Activated CD8-positive, alpha-beta memory T cell treated with anti-CD3 and anti-CD28 coated beads for 36 hours (primary cell): ENCODE results near the gene CD300A. TPM values are rescaled to one million over a fixed set of nuclear protein-coding genes. Genes with fewer than 3 reads are reported as not detected.

Experiments used
- CTCF ChIA-PET: fragments of 350-600 bp; sonication (Branson Sonifier 250); formaldehyde crosslinking; loops from one replicate; lab custom pipeline; 2021; ENCODE audit warnings: antibody characterized with exemption; lab: Charles Lee
- POLR2A ChIA-PET: fragments of 350-600 bp; sonication (Branson Sonifier 250); formaldehyde crosslinking; loops from one replicate; lab custom pipeline; 2021; ENCODE audit warnings: antibody characterized with exemption; lab: Charles Lee
- total RNA-seq, 2 experiments: library from RNA; stranded (reverse); gene quantifications; one replicate each; pipeline ENCODE4 v1.2.3, GENCODE V29; 2021

CD300A gene
- total RNA-seq, 2 experiments from 2014 or later, result 4.4 to 5.1 TPM

DNA sequence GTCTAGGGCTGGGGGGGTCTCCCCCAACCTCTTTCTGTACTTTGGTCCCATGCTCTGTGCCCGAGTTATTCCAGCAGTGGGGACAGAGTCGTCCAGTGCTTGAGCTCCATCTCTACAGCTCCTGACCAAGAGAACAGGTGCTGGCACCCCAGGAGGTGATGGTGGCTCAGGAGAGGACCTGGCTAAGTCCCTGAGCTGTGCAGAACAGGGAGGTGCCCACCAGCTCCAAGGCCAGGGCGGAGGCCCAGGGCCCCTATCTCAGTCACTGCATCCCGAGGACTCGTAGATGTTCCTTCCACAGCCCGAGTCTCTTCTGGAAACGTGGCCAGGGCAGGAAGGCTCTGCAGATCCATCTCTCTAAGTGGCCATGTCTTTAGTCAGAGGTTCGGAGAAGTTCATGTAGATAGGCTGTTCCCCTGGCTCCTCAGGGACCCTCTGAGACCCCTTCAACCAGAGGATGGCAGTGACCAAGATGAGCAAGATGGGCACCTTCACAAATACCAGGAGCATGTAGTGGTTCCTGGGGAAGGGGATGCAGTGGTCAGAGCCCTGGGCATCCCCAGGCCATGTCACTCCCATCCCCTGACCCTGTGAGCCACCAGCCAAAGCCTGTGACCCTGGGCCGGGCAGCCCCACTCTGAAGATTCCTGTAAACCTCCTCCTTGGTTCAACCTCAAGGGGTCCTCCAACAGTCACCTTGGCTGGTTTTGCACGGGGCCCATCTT, 56.1 kb downstream of the CD300A start:
- ChIA-PET POLR2A (no interaction called here), CTCF (no interaction called here)

DNA sequence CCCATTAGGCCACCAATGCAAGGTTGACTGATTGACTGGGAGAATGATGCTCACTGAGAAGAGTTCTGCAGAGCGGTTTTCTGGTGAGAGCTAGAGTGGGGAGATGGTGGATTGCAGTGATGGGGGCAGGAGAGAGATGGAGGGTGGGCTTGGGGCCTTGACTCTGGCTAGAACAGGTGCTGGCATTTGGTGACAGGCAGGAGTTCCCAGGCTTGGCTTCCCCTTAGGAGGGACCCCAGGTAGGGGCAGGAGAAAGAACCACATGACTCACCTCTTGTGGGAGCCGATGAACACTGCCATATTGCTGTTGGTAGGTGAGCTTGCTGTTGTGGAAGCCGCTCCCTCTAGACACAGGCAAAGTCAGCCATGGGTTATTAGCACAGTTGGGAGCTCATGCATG, 56.9 kb downstream of the CD300A start:
- ChIA-PET CTCF (no interaction called here), POLR2A (no interaction called here)

DNA sequence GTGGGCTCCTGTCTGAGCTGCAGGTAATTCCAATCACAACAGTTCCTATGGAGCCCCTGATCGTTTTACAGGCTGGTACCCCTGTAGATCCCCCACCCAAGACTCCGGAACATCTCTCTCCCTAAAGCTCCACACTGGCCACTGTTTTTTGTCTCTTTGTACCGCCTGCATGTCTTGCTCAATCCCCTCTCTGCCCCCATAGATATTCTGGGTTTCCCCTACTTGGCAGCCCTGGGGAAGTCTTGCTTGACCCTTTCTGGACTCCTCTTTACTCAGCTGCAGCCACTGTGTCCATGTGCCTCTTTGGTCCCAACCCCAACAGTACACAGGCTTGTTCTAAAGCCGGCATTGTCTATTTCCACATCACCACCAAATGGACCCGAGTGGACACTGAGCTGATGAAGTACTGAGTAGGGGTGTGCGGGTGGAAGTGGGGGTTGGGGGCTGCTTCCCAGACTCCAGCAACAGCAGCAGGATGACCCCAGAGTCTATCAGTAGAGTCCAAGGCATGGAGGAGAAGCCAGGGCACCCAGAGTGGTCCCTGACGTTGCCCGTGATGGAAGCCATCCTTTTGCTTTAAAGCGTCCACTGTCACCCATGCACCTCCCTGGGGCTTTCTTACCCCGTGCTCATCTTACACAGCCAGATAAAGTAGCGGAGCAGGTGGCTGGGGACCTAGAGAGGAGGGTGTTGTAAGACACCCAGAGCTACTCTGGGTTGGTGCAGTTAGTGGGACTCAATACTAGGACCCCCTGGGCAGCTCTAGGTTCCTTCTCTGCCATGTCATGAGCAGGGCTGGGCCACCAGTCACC, 58.4 kb downstream of the CD300A start:
- ChIA-PET CTCF (no interaction called here), POLR2A (no interaction called here)

DNA sequence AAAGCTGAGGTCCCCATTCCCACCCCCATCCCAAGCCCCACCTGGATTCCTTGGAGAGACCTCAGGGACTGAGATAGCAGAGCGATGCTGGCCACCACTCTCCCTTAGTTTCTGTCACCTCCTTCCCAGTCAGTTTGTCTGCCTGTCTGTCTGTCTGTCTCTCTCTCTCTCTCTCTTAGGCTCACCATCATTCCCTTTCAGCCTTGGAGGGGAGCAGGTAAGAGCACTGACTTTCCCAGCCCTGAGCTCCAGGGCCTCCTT, 59.0 kb downstream of the CD300A start:
- CTCF ChIA-PET, result no interaction called here
- POLR2A ChIA-PET, result no interaction called here

DNA sequence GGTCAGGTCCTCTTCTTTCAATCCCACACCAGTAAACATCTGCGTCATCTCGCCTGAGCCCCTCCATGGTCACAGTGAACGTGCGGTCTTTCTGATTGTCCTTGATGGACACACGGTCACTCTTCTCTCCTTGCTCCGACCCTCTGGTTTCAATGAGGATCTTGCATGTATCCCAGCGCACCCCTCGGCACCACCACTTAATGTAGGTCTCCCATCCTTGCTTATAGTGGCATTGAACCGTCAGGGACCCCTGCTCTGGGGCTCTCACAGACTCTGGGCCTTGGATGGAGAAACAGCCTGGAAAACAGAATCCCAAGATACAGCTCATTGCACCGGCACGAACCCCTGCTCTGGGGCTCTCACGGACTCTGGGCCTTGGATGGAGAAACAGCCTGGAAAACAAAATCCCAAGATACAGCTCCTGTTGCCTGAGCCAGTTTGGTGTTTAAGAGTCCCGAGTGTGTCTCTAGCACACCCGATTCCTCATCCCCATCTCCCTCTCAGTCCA, 59.4 kb downstream of the CD300A start:
- POLR2A ChIA-PET, result no interaction called here
- CTCF ChIA-PET, result no interaction called here

DNA sequence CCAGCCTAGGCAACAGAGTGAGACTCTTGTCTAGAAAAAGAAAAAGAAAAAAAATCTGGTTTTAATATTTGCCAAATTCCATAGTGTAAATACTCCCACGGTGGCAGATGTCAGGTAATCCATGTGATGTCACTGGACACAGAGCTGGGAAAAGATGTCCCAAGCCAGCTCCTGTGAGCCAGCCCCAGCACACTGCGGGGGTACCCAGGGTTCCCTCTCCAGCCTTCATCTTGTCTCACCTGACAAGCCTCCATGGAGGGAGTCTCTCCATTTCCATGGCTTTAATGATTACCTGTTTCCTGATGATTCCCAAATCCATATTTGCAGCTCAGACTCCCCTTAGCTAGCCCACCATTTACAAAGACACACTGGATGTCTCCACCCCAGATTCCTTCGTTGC, 60.2 kb downstream of the CD300A start:
- CTCF ChIA-PET, result interaction anchor here (0.8 to 1.2 kb wide), 2 partner anchors 138 to 147 kb away, joined by 3 to 4 read pairs; no protein-coding TSS in a partner anchor

DNA sequence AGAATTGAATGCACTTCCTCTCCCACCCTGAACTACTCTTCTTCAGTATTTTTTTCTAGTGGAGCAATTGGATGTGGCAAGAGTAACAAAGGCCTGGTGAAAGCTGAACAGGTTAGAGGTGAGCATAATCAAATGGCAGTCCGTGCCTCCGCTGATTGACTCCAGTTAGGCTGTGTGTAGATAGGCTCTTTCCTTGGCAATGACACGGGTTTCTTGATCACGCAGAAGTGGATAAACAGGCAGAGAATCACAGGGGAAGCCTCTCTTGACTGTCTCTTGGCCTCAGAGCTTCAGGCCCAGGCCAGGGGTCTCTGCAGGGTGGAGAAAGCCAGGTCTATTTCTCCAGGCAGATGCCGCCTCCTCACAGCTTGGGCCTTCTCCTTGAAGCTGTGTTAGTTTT, 60.6 kb downstream of the CD300A start:
- POLR2A ChIA-PET, result no interaction called here
- CTCF ChIA-PET, result interaction anchor here (0.8 to 1.2 kb wide), 2 partner anchors 138 to 148 kb away, joined by 3 to 4 read pairs; no protein-coding TSS in a partner anchor

More for the DNA sequence above, 60.2 kb downstream of the CD300A start:
- POLR2A ChIA-PET, result no interaction called here

DNA sequence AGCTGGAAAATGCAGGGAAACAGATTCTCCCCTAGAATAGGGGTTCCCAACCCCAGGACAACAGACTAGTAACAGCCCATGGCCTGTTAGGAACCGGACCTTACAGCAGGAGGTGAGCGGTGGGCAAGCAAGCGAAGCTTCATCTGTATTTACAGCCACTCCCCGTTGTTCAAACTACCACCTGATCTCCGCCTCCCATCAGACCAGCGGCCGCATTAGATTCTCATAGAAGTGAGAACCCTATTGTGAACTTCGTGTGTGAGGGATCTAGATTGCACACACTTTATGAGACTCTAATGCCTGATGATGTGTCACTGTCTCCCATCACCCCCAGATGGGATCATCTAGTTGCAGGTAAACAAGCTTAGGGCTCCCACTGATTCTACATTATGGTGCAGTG, 61.3 kb downstream of the CD300A start:
- POLR2A ChIA-PET, result no interaction called here
- CTCF ChIA-PET, result interaction anchor here (1.2 kb wide), 1 partner anchor 148 kb away, joined by 4 read pairs; no protein-coding TSS in a partner anchor

DNA sequence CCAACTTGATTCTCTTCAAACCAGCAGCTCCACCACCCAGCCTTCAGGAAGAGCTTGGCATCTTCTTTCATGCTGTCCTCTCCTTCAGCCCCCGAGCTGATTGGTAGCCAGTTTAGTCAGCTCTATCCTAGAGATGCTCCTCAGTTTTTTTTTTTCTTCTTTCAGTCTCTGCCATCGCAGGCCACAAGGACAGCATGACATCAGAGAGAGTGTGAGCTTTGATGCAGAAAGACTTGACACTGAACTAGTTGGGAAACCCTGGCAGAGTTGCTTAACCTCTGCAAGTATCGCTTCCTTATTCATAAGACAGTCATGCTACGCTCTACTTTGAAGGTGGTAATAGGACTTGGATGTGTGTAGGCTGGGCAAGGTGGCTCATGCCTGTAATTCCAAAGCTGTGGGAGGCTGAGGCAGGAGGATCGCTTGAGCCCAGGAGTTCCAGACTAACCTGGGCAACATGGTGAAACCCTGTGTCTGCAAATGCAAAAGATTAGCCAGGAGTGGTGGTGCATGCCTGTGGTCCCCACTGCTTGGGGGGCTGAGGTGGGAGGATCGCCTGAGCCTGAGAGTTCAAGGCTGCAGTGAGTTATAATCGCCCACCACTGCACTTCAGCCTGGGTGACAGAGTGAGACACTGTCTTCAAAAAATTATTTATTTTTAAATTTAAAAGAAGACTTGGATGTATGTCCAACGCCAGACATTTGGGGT, 62.2 kb downstream of the CD300A start:
- POLR2A ChIA-PET, result no interaction called here
- CTCF ChIA-PET, result interaction anchor here (0.9 to 1.4 kb wide), 3 partner anchors 38 to 161 kb away, joined by 3 to 5 read pairs (median 4); partner anchors contain the start of gene CD300H

DNA sequence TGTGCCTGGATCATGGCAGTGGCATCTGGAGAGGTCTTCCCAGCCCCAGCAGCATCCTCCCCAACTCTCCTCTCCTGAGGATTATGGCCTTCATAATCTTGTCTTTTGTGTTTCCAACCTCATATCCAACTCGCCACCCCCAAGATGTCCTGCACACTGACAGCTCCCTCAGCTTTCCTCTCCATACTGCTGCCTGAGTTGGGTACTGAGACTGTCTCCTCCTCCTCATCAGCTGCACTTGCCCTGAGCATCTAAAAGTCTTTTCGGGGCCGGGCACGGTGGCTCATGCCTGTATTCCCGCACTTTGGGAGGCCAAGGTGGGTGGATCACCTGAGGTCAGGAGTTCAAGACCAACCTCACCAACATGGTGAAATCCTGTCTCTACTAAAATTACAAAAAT, 62.8 kb downstream of the CD300A start:
- CTCF ChIA-PET, result interaction anchor here (0.9 to 1.4 kb wide), 3 partner anchors 38 to 161 kb away, joined by 3 to 5 read pairs (median 4); partner anchors contain the start of gene CD300H
- POLR2A ChIA-PET, result no interaction called here

DNA sequence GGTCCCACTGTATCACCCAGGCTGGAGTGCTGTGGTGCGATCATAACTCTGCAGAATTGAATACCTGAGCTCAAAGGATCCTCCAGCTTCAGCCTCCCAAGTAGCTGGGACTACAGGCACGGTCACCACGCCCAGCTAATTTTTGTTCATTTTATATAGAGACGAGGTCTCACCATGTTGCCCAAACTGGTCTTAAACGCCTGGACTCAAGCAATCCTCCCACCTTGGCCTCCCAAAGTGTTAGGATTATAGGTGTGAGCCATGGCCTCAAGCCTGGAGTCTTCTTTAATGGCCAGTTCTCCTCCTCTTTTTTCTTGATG, 64.4 kb downstream of the CD300A start:
- ChIA-PET POLR2A (no interaction called here), CTCF (interaction anchor here (0.8 to 1.1 kb wide), 2 partner anchors 152 to 162 kb away, joined by 3 to 4 read pairs; no protein-coding TSS in a partner anchor)

DNA sequence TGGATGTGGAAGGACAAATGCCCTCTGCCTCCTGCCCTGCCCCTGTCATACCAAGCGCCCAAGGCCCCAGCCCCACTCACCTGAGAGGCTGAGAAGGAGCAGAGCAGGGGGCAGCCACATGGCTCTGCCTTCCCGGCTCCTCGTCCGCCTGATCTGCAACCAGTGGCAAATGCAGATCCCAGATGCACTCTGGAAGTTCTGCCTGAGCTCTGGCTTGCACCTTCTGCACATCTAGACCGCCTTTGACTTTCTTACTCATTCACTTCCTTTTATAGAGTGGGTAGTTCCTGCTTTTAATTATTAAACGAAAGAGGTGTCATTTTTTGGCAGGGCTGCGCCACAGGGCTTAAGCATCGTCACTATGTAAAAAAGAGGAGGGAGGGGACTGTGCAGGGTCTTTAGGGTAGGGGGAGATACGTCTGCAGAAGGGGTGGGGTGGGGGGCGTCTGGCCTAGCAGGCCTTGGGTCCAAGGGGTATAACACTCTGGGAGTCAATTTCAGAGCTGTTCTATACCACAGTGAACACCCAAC, 64.9 kb downstream of the CD300A start, which contains the start of gene CD300LB:
Gene CD300LB (minus strand): TSS at position 245 of the 531 bp plus-strand sequence. CDS start 125 bp downstream, at position 120.
- ChIA-PET CTCF (interaction anchor here (1.1 to 2.2 kb wide), 2 partner anchors 152 to 163 kb away, joined by 4 to 20 read pairs; partner anchors contain the start of gene GPR142), POLR2A (no interaction called here)

DNA sequence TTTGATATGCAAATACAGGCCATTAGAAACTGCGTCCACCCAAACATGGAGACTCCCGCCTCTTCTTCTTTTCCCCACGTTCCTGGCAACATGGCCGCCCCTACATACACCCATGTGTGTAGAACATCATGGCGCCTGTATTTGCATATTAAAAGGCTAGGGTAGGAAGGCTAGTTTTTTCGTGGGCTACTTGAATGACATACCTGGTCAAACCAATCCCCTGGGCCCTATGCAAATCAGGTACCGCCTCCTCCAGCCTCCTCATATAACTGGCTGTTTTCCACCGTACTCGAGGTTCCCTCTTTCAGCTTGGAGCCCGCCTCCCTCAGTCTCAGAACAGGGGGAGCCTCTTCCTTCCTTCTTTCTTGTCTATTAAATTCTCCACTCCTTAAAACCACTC, 65.7 kb downstream of the CD300A start:
- ChIA-PET CTCF (interaction anchor here (0.6 to 2.2 kb wide), 3 partner anchors 13 to 163 kb away, joined by 3 to 20 read pairs (median 11); partner anchors contain the start of gene GPR142), POLR2A (no interaction called here)

Other genes starting within 250 kb of the CD300A start
- gene DNAI2, start 192.4 kb upstream of the CD300A start, total RNA-seq, result under 1 TPM; 0.36 to 0.70 TPM
- under 1 TPM; 0.19 to 0.25 TPM for gene KIF19, start 140.4 kb upstream of the CD300A start, total RNA-seq
- gene BTBD17, start 104.8 kb upstream of the CD300A start, total RNA-seq, result not detected
- not detected for gene GPR142, start 99.1 kb upstream of the CD300A start, total RNA-seq
- gene GPRC5C, start 34.5 kb upstream of the CD300A start, total RNA-seq, result under 1 TPM; 0.44 to 0.59 TPM
- not detected for gene CD300LB, start 64.8 kb downstream of the CD300A start, total RNA-seq
- gene CD300C, start 79.5 kb downstream of the CD300A start, total RNA-seq, result not detected
- gene CD300H, start 100.9 kb downstream of the CD300A start, total RNA-seq, result not detected
- not detected for gene CD300LD, start 125.6 kb downstream of the CD300A start, total RNA-seq
- gene CD300E, start 157.1 kb downstream of the CD300A start, total RNA-seq, result not detected
- not detected for gene CD300LF, start 246.3 kb downstream of the CD300A start, total RNA-seq